Thymus (tissue), 14 donors: ENCODE data around the gene IRAK3. TPM values are rescaled to one million over a fixed set of nuclear protein-coding genes. Genes with fewer than 3 reads are reported as not detected.

Source experiments
- DNase-seq, 9 donors: peaks; one replicate each; pipeline ENCODE4 v3.0.0-alpha.2; 2013; ENCODE audit warnings: low spot score in 9 of 9, low read depth in 6 of 9, missing footprints in 1 of 9
- H3K27ac ChIP-seq, 2 donors: one replicate each; pipeline ENCODE4 v1.5.1; 2013; ENCODE audit warnings: control low read depth in 1 of 2, low read depth in 1 of 2, low read length in 1 of 2, mild to moderate bottlenecking in 1 of 2, moderate library complexity in 1 of 2
- H3K27me3 ChIP-seq, 2 donors: one replicate each; pipeline ENCODE4 v1.5.1; 2013; ENCODE audit warnings: low read length in 1 of 2; ENCODE audit not compliant: control insufficient read depth in 2 of 2, insufficient read depth in 1 of 2
- H3K36me3 ChIP-seq, 2 donors: one replicate each; pipeline ENCODE4 v1.5.1; 2013; ENCODE audit warnings: low read length in 1 of 2, mild to moderate bottlenecking in 1 of 2, moderate library complexity in 1 of 2; ENCODE audit not compliant: control insufficient read depth in 2 of 2, insufficient read depth in 2 of 2
- H3K4me1 ChIP-seq, 2 donors: one replicate each; pipeline ENCODE4 v1.5.1; 2013; ENCODE audit warnings: low read length in 2 of 2; ENCODE audit not compliant: control insufficient read depth in 2 of 2, insufficient read depth in 2 of 2
- H3K4me3 ChIP-seq, 2 donors: one replicate each; pipeline ENCODE4 v1.5.1; 2013; ENCODE audit warnings: low read length in 2 of 2, control low read depth in 1 of 2, mild to moderate bottlenecking in 1 of 2
- H3K9me3 ChIP-seq, 2 donors: one replicate each; pipeline ENCODE4 v1.5.1; 2013; ENCODE audit warnings: low read length in 1 of 2, mild to moderate bottlenecking in 1 of 2; ENCODE audit not compliant: control insufficient read depth in 2 of 2, insufficient read depth in 1 of 2
- WGBS: extraction: QIAGEN DNeasy Blood & Tissue Kit; methylation state at CpG from one replicate; pipeline ENCODE4 v1.1.7; 2013; 5-methylcytosine and 5-hydroxymethylcytosine counted together
- long read RNA-seq, 10 donors: transcript quantifications; one replicate each; lab custom pipeline, GENCODE V29; 2026
- polyA plus RNA-seq: library from polyadenylated mRNA; stranded (reverse); fragments of 200-250 nt; gene quantifications from one replicate; pipeline ENCODE4 v1.2.3, GENCODE V29; 2013
- total RNA-seq: library from RNA; stranded (reverse); fragments of 120-200 nt; gene quantifications from one replicate; pipeline ENCODE4 v1.2.4, GENCODE V29; 2013
- donor health status: healthy.

The IRAK3 gene, protein sequence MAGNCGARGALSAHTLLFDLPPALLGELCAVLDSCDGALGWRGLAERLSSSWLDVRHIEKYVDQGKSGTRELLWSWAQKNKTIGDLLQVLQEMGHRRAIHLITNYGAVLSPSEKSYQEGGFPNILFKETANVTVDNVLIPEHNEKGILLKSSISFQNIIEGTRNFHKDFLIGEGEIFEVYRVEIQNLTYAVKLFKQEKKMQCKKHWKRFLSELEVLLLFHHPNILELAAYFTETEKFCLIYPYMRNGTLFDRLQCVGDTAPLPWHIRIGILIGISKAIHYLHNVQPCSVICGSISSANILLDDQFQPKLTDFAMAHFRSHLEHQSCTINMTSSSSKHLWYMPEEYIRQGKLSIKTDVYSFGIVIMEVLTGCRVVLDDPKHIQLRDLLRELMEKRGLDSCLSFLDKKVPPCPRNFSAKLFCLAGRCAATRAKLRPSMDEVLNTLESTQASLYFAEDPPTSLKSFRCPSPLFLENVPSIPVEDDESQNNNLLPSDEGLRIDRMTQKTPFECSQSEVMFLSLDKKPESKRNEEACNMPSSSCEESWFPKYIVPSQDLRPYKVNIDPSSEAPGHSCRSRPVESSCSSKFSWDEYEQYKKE
- total RNA-seq (2.5 TPM), polyA plus RNA-seq (5.9 TPM)
- long read RNA-seq, donor 1: 0 reads
- long read RNA-seq, donor 2: 0 reads
- long read RNA-seq, donor 3: 0 reads
- long read RNA-seq, donor 4, full-length matches to known transcripts: 1 of 1 reads
- long read RNA-seq, donor 4, partial matches to known transcripts: 0 of 1 reads
- long read RNA-seq, donor 4, other reads (novel, unspliced or antisense): 0 of 1 reads
- long read RNA-seq, donor 5: 0 reads
- long read RNA-seq, donor 6: 0 reads
- long read RNA-seq, donor 7: 0 reads
- long read RNA-seq, donor 8: 0 reads
- long read RNA-seq, donor 9: 0 reads
- long read RNA-seq, donor 10: 0 reads

DNA sequence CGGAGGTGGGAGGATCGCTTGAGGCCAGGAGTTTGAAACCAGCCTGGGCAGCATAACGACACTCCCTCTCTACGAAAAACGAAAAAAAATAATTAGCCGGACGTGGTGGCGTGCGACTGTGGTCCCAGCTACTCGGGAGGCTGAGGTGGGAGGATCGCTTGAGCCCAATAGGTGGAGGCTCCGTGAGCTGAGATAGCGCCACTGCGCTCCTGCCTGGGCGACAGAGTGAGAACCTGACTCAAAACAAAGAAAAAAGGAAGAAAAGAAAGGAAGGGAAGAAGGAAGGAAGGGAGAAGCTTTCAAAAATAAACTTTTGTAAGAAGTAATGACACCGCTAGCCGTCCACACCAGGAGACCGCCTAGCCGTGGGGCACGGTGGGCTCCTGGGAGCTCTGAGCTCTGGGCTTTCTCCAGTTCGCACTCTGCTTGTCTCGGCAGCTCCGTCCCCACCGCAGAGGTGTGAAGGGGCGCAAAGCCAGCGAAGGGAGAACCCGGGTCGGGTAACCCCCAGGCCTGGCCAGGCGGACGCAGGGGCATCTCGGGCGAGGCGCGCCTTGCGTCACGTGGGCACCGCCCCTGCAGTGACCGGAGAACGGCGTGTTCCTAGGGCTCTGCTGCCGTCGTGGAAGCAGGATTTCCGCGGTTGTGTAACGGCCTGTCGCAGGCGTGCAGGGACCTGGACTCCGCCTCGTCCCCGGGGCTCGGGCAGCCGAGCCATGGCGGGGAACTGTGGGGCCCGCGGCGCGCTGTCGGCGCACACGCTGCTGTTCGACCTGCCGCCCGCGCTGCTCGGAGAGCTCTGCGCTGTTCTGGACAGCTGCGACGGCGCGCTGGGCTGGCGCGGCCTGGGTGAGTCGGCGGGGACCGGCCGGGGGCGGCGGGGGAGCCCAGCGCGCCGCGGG, at the start of gene IRAK3:
Gene IRAK3, plus strand, starts transcription at position 631 of the 902 bp plus-strand sequence. Its CDS starts 86 bp downstream, at position 717.
- Histone ChIP-seq H3K36me3 (no peaks in the 10 kb centered on the region), H3K4me3 (peak within 1 kb of the TSS; percentile 44 to 50), H3K27ac (peak within 1 kb of the TSS; percentile 22 to 58), H3K27me3 (peaks cover 10 to 17% of the 10 kb centered on the region in 2 donors), H3K9me3 (no peaks in the 10 kb centered on the region), H3K4me1 (peaks cover 0 to 9% of the 10 kb centered on the region in 2 donors)
- WGBS: 18% methylated on average over 82 of the region's 82 CpGs
- DNase-seq: peak in 3 of 9 donors; percentile 16 to 50 (median 35)

DNA sequence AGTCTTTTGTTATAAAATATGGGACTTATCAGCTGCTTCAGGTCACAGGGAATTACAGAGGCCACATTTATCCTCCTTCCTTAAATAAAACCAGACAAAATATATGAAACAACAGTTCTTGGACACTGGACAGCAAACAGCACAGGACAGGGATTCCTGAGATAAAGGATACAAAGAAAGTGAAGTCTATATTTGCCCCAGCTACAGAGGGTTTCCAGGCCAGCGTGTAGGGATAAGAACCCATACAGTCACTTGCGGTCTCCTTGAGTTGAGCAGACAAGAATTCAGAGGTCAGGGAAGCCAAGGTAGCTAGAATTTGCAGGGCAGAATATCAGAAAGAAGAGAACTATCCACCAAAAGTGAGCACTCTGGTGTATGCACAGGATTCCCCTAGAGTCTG, 49.7 kb upstream of the IRAK3 start:
- peaks cover 28 to 49% of the 10 kb centered on the region in 2 donors for H3K36me3 ChIP-seq
- WGBS: 97% methylated on average over 2 of the region's 2 CpGs
- H3K4me3 ChIP-seq: no peak overlapping the region
- H3K4me1 ChIP-seq: no peaks in the 10 kb centered on the region
- DNase-seq: no peak
- H3K27me3 ChIP-seq: no peaks in the 10 kb centered on the region
- no peak overlapping the region for H3K27ac ChIP-seq
- H3K9me3 ChIP-seq: peaks cover 0 to 1% of the 10 kb centered on the region in 2 donors

DNA sequence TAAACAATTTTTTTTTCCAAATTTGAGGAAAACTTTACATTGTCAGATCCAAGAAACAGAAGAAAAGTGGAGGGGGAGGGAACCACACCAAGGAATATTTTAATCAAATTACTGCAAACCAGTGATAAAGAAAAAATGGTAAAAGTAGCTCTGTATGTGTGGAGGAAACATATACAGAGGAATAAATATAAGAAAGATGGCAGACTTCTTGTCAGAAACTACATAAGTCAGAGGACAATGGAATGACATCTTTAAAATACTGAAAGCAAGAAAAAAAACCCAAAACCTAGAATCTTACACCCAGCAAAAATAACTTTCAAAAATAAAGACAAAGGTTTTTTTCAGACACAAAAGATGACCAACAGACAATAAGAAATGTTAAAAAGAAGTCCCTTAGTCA, 48.3 kb upstream of the IRAK3 start:
- H3K4me1 ChIP-seq: no peaks in the 10 kb centered on the region
- H3K9me3 ChIP-seq: peaks cover 0 to 1% of the 10 kb centered on the region in 2 donors
- DNase-seq: peak in 1 of 9 donors; percentile 39
- H3K4me3 ChIP-seq: no peak overlapping the region
- H3K36me3 ChIP-seq: peaks cover 28 to 49% of the 10 kb centered on the region in 2 donors
- no peak overlapping the region for H3K27ac ChIP-seq
- H3K27me3 ChIP-seq: no peaks in the 10 kb centered on the region

DNA sequence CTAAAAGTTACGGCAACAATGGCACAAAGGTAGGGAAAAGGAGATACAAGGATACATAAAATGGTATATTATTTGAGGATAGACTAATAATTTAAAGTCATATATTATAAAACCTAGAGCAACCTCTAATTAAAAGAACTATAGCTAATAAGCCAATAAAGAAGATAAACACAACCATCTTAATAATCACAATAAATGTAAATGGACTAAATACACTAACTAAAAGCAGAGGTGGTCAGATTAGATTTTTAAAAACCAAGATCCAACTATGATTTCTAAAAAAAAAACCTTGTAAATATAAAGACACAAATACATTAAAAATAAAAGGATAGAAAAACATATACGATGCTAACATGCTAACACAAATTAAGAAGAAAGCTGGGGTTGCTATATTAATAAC, 47.7 kb upstream of the IRAK3 start:
- Histone ChIP-seq H3K27ac (no peak overlapping the region), H3K9me3 (peaks cover 0 to 1% of the 10 kb centered on the region in 2 donors), H3K27me3 (no peaks in the 10 kb centered on the region), H3K36me3 (peaks cover 28 to 49% of the 10 kb centered on the region in 2 donors), H3K4me1 (no peaks in the 10 kb centered on the region), H3K4me3 (no peak overlapping the region)
- no peak for DNase-seq
- WGBS: 99% methylated on average over 2 of the region's 2 CpGs

DNA sequence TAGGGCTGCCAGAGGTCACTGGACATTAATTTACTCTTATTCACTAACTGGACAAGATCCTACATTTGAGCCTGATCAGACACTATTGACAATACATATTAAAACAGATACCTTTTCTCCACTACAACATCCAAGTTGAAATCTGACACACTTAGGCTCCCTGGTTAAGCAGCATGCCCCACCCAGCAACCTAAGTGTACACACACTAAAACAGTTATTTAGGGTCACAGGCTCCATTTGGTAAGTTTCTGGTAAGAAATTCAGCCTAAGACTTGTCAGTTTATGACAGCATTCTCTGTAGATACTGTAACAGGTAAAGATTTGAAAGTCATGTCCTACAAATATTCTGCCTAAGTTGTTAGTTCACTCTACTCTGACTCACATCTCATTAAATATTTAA, 46.2 kb upstream of the IRAK3 start:
- peaks cover 21 to 43% of the 10 kb centered on the region in 2 donors for H3K36me3 ChIP-seq
- no peaks in the 10 kb centered on the region for H3K27me3 ChIP-seq
- DNase-seq: no peak
- no peaks in the 10 kb centered on the region for H3K4me1 ChIP-seq
- H3K27ac ChIP-seq: no peak overlapping the region
- H3K4me3 ChIP-seq: no peak overlapping the region
- peaks cover 0 to 1% of the 10 kb centered on the region in 2 donors for H3K9me3 ChIP-seq

DNA sequence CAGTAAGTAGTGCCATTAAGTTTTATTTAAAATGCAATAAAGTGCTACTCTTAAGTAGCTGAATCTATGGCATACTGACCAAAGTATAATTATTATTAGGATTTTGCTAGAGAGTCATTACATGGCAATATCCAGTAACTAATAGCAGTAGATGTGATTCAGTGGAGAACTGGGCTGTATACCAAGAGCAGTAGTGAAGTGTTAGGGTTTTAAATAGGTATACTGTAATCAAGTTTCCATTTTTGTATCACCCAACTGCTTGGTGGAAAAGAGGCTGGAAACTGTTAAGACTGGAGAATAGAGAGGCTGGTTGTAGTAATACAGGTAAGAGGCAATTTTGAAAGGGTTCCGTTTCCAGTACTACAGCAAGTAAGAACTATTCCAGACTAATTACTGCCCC, 45.1 kb upstream of the IRAK3 start:
- WGBS: 100% methylated on average over 1 of the region's 1 CpG
- Histone ChIP-seq H3K4me3 (no peak overlapping the region), H3K27me3 (no peaks in the 10 kb centered on the region), H3K4me1 (no peaks in the 10 kb centered on the region), H3K9me3 (peaks cover 0 to 1% of the 10 kb centered on the region in 2 donors), H3K36me3 (peaks cover 23 to 41% of the 10 kb centered on the region in 2 donors), H3K27ac (no peak overlapping the region)
- DNase-seq: no peak

DNA sequence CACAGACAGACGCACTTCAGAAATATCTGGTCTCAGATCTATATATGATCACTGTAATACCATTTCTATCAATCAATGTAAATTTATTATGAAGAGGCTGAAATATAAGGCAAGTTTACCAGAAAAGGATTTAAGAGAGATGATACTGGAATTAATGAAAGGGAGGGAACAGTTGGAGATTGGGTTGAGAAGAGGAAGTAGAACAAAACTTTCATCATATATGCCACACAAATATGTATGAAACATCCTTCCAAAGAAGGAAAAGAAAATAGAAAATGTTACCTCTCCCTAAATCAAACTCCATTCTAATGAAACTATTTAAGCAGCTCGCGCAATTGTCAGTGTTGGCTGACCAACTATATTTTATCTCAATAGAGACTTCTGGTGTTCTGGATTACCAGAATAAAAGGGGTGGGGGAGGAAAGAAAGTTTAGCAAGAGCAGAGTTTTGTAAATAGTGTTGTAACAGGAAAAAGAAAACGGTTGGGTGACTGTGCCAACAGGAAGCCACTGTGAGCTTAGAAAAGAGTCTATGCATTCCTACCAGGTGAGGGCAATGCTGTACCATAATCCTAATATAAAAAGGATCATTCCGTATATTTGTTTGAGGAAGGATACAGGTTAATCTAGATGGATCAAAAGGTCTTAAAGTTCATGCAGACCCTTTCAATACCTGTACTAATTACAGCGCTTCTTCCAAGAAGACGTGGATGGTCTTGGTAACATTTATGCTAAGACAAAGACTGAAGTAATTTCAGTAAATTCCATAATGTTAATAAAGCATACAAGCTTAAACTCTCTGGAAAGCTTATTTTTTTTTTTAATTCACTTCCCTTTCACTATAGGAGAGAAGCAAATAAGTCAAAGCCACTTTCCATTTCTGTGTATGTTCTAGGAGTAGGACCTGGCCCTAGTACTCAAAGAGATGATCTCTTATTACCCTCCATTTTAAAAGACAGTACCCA, 43.9 kb upstream of the IRAK3 start:
- no peaks in the 10 kb centered on the region for H3K27me3 ChIP-seq
- 29% methylated on average over 7 of the region's 7 CpGs for WGBS
- peak overlapping the region in 1 of 2 donors; percentile 2 for H3K27ac ChIP-seq
- H3K4me3 ChIP-seq: no peak overlapping the region
- no peaks in the 10 kb centered on the region for H3K4me1 ChIP-seq
- H3K36me3 ChIP-seq: peaks cover 19 to 35% of the 10 kb centered on the region in 2 donors
- peaks cover 0 to 1% of the 10 kb centered on the region in 2 donors for H3K9me3 ChIP-seq
- DNase-seq: peak in 4 of 9 donors; percentile 10 to 62 (median 26)
